T follicular helper cell (primary cell): ENCODE measurements around the gene CALHM3.
"Not testable (repeated sequence)": the region's sequence is repeated elsewhere in the genome, so short reads cannot be mapped to it uniquely, and the experiment has no call there.

ENCODE experiments used
- DNase-seq: peaks from one replicate; pipeline ENCODE4 v3.0.0-alpha.2; 2020; ENCODE audit warnings: low read depth

Gene CALHM3

GRCh38 chr10:103502849-103503660 is 24.0 kb upstream of the CALHM3 start:
- no peak for DNase-seq

GRCh38 chr10:103501186-103501585 is 22.1 kb upstream of the CALHM3 start:
- no peak for DNase-seq

- no peak for DNase-seq
Observed at GRCh38 chr10:103500481-103500880, 21.4 kb upstream of the CALHM3 start.

GRCh38 chr10:103499881-103500280 is 20.8 kb upstream of the CALHM3 start:
- DNase-seq: no peak

- no peak for DNase-seq
Observed at GRCh38 chr10:103498936-103499638, 20.0 kb upstream of the CALHM3 start.

GRCh38 chr10:103497161-103497915 is 18.3 kb upstream of the CALHM3 start:
- DNase-seq: no peak

- DNase-seq: no peak
Observed at GRCh38 chr10:103495321-103495720, 16.3 kb upstream of the CALHM3 start.

GRCh38 chr10:103493916-103494877 is 15.2 kb upstream of the CALHM3 start:
- no peak for DNase-seq

- no peak for DNase-seq
Observed at GRCh38 chr10:103493362-103493915, 14.4 kb upstream of the CALHM3 start, which contains the start of gene NEURL1. TSS of gene NEURL1 (plus strand) at chr10:103493705. CDS start at chr10:103494388, 683 bp downstream.

GRCh38 chr10:103492655-103493261 is 13.7 kb upstream of the CALHM3 start:
- DNase-seq: no peak

- DNase-seq: no peak
Observed at GRCh38 chr10:103491729-103492364, 12.8 kb upstream of the CALHM3 start.

- DNase-seq: no peak
Observed at GRCh38 chr10:103490986-103491314, 11.9 kb upstream of the CALHM3 start.

- no peak for DNase-seq
Observed at GRCh38 chr10:103487410-103487708, 8.3 kb upstream of the CALHM3 start.

- DNase-seq: not testable (repeated sequence)
Observed at GRCh38 chr10:103486635-103487409, 7.8 kb upstream of the CALHM3 start.

GRCh38 chr10:103481974-103482531 is 3.0 kb upstream of the CALHM3 start:
- peak; percentile 14 for DNase-seq

GRCh38 chr10:103480521-103480920 is 1.5 kb upstream of the CALHM3 start:
- no peak for DNase-seq

GRCh38 chr10:103478671-103479070 is 369 bp downstream of the CALHM3 start:
- DNase-seq: no peak

GRCh38 chr10:103476046-103476768 is 2.8 kb downstream of the CALHM3 start:
- no peak for DNase-seq

GRCh38 chr10:103475437-103475836 is 3.6 kb downstream of the CALHM3 start:
- no peak for DNase-seq
